ENCODE results near the gene CARD14. TPM values are rescaled to one million over a fixed set of nuclear protein-coding genes. Genes with fewer than 3 reads are reported as not detected.

The CARD14 gene
- total and polyA plus RNA-seq, 2 of the 13 experiments (the other 11 are each of a cell fraction or from before 2014, with no cell fraction given) = 0.11 TPM; not detected in 1

DNA sequence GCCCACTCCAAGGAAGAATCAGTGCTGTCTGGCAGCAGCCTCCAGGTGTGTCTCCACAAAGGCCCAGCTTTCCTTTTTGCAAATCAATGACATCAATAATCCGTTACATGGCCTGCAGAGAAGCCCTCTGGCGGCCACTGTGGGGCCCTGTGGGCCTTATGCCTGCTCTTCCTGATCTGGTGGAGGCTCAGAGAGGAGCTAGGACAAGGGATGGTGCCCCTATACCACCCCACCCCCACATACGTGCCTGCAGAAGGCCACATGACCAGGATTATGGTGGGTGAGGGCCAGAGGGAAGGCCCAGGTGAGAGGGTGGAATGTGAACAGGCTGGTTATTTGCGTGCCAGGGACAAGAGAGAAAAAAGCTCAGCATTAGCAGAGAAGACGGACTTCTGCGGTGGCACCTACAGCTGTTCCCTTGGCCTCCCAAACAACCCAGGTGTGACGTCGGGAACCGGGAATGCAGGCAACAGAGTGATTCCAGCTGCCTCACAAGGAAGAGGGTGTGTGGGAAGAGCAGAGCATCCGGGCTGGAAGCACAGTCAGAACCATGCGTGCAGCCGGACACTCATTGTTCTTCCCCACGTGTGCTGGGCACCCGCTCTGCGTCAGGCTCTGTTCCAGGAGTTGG, 45.4 kb upstream of the CARD14 start (continued):
- TF ChIP-seq, protein P1, sequence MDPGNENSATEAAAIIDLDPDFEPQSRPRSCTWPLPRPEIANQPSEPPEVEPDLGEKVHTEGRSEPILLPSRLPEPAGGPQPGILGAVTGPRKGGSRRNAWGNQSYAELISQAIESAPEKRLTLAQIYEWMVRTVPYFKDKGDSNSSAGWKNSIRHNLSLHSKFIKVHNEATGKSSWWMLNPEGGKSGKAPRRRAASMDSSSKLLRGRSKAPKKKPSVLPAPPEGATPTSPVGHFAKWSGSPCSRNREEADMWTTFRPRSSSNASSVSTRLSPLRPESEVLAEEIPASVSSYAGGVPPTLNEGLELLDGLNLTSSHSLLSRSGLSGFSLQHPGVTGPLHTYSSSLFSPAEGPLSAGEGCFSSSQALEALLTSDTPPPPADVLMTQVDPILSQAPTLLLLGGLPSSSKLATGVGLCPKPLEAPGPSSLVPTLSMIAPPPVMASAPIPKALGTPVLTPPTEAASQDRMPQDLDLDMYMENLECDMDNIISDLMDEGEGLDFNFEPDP (CRISPR knock-in tag; conservative IDR thresholded peaks at IDR 0.05) = peak; percentile 11; the same call in 1 of the 2 replicates
- TF ChIP-seq, protein P2, sequence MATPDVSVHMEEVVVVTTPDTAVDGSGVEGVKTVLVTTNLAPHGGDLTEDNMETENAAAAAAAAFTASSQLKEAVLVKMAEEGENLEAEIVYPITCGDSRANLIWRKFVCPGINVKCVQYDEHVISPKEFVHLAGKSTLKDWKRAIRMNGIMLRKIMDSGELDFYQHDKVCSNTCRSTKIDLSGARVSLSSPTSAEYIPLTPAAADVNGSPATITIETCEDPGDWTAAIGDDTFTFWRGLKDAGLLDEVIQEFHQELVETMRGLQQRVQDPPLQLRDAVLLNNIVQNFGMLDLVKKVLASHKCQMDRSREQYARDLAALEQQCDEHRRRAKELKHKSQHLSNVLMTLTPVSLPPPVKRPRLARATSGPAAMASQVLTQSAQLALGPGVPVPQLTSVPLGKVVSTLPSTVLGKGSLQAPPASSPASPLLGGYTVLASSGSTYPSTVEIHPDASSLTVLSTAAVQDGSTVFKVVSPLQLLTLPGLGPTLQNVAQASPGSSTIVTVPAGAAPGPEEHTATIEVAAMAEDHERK (CRISPR knock-in tag; IDR thresholded peaks at IDR 0.05; ENCODE audit: low read depth) = no peak
- TF ChIP-seq ZNF605 (CRISPR knock-in tag; IDR thresholded peaks at IDR 0.05) (0 out of 2 replicates have a peak, but pooled peaks have one; percentile 48), ZFP37 (CRISPR knock-in tag; IDR thresholded peaks at IDR 0.05; ENCODE audit: borderline replicate concordance) (0 out of 2 replicates have a peak, but pooled peaks have one; percentile 35), MIXL1 (CRISPR knock-in tag; IDR thresholded peaks at IDR 0.05) (0 out of 2 replicates have a peak, but pooled peaks have one; percentile 15), NONO (IDR thresholded peaks at IDR 0.05) (no peak), NONO (CRISPR knock-in tag; conservative IDR thresholded peaks at IDR 0.05) (0 out of 2 replicates have a peak, but pooled peaks have one; percentile 55), NRL (CRISPR knock-in tag; IDR thresholded peaks at IDR 0.05; ENCODE audit: borderline replicate concordance) (peak; percentile 27; the same call in 1 of the 2 replicates), ZNF556 (CRISPR knock-in tag; IDR thresholded peaks at IDR 0.05; ENCODE audit: borderline replicate concordance) (0 out of 2 replicates have a peak, but pooled peaks have one; percentile 33), KAT8 (CRISPR knock-in tag; IDR thresholded peaks at IDR 0.05) (0 out of 2 replicates have a peak, but pooled peaks have one; percentile 48), STAT5B (CRISPR knock-in tag; IDR thresholded peaks at IDR 0.05) (0 out of 2 replicates have a peak, but pooled peaks have one; percentile 60), ONECUT2 (CRISPR knock-in tag; IDR thresholded peaks at IDR 0.05) (peak; percentile 85), GATAD2A (CRISPR knock-in tag; IDR thresholded peaks at IDR 0.05) (peak; percentile 64), POLR2AphosphoS2 (IDR thresholded peaks at IDR 0.05; ENCODE audit: low read depth, low read length) (no peak)
- TF ChIP-seq, protein P3, sequence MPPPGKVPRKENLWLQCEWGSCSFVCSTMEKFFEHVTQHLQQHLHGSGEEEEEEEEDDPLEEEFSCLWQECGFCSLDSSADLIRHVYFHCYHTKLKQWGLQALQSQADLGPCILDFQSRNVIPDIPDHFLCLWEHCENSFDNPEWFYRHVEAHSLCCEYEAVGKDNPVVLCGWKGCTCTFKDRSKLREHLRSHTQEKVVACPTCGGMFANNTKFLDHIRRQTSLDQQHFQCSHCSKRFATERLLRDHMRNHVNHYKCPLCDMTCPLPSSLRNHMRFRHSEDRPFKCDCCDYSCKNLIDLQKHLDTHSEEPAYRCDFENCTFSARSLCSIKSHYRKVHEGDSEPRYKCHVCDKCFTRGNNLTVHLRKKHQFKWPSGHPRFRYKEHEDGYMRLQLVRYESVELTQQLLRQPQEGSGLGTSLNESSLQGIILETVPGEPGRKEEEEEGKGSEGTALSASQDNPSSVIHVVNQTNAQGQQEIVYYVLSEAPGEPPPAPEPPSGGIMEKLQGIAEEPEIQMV (CRISPR knock-in tag; IDR thresholded peaks at IDR 0.05; ENCODE audit: low read depth) = peak; percentile 48; the same call in 1 of the 2 replicates
- TF ChIP-seq, protein P4, sequence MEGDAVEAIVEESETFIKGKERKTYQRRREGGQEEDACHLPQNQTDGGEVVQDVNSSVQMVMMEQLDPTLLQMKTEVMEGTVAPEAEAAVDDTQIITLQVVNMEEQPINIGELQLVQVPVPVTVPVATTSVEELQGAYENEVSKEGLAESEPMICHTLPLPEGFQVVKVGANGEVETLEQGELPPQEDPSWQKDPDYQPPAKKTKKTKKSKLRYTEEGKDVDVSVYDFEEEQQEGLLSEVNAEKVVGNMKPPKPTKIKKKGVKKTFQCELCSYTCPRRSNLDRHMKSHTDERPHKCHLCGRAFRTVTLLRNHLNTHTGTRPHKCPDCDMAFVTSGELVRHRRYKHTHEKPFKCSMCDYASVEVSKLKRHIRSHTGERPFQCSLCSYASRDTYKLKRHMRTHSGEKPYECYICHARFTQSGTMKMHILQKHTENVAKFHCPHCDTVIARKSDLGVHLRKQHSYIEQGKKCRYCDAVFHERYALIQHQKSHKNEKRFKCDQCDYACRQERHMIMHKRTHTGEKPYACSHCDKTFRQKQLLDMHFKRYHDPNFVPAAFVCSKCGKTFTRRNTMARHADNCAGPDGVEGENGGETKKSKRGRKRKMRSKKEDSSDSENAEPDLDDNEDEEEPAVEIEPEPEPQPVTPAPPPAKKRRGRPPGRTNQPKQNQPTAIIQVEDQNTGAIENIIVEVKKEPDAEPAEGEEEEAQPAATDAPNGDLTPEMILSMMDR (CRISPR knock-in tag; IDR thresholded peaks at IDR 0.05) = peak; percentile 89
- TF ChIP-seq, protein P5, sequence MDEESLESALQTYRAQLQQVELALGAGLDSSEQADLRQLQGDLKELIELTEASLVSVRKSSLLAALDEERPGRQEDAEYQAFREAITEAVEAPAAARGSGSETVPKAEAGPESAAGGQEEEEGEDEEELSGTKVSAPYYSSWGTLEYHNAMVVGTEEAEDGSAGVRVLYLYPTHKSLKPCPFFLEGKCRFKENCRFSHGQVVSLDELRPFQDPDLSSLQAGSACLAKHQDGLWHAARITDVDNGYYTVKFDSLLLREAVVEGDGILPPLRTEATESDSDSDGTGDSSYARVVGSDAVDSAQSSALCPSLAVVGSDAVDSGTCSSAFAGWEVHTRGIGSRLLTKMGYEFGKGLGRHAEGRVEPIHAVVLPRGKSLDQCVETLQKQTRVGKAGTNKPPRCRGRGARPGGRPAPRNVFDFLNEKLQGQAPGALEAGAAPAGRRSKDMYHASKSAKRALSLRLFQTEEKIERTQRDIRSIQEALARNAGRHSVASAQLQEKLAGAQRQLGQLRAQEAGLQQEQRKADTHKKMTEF (CRISPR knock-in tag; IDR thresholded peaks at IDR 0.05) = peak; percentile 52; the same call in 1 of the 2 replicates
- TF ChIP-seq, protein P6, sequence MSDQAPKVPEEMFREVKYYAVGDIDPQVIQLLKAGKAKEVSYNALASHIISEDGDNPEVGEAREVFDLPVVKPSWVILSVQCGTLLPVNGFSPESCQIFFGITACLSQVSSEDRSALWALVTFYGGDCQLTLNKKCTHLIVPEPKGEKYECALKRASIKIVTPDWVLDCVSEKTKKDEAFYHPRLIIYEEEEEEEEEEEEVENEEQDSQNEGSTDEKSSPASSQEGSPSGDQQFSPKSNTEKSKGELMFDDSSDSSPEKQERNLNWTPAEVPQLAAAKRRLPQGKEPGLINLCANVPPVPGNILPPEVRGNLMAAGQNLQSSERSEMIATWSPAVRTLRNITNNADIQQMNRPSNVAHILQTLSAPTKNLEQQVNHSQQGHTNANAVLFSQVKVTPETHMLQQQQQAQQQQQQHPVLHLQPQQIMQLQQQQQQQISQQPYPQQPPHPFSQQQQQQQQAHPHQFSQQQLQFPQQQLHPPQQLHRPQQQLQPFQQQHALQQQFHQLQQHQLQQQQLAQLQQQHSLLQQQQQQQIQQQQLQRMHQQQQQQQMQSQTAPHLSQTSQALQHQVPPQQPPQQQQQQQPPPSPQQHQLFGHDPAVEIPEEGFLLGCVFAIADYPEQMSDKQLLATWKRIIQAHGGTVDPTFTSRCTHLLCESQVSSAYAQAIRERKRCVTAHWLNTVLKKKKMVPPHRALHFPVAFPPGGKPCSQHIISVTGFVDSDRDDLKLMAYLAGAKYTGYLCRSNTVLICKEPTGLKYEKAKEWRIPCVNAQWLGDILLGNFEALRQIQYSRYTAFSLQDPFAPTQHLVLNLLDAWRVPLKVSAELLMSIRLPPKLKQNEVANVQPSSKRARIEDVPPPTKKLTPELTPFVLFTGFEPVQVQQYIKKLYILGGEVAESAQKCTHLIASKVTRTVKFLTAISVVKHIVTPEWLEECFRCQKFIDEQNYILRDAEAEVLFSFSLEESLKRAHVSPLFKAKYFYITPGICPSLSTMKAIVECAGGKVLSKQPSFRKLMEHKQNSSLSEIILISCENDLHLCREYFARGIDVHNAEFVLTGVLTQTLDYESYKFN (CRISPR knock-in tag; conservative IDR thresholded peaks at IDR 0.05) = 0 out of 2 replicates have a peak, but pooled peaks have one; percentile 9
